Thoracic aorta (tissue), 2 donors: ENCODE results near the gene FOXP2. TPM values are rescaled to one million over a fixed set of nuclear protein-coding genes. Genes with fewer than 3 reads are reported as not detected.
"Not testable (repeated sequence)": the region's sequence is repeated elsewhere in the genome, so short reads cannot be mapped to it uniquely, and the experiment has no call there.

Source experiments
- ATAC-seq: fragments of 150-250 bp; one replicate; pipeline ENCODE4 v1.8.0; 2017; ENCODE audit warnings: low read depth; ENCODE audit not compliant: insufficient number of reproducible peaks, low FRiP score
- DNase-seq: peaks from one replicate; pipeline ENCODE4 v3.0.0-alpha.2; 2020; ENCODE audit warnings: low spot score
- H3K27ac ChIP-seq, 2 donors: fragments of 200-600 bp; sonication (generic); 1 replicate in 1 of 2; 2 replicates in 1 of 2; pipeline ENCODE4 v1.5.1; 2016; ENCODE audit warnings: mild to moderate bottlenecking in 2 of 2, moderate library complexity in 2 of 2
- H3K27me3 ChIP-seq: fragments of 200-600 bp; sonication (generic); replicated peaks from 2 replicates; pipeline ENCODE4 v1.6.0; 2016; ENCODE audit warnings: mild to moderate bottlenecking; ENCODE audit not compliant: insufficient read depth
- H3K36me3 ChIP-seq: fragments of 200-600 bp; sonication (generic); one replicate; pipeline ENCODE4 v1.5.1; 2016
- H3K4me1 ChIP-seq, 2 donors: fragments of 200-600 bp; sonication (generic); 1 replicate in 1 of 2; 2 replicates in 1 of 2; pipeline versions ENCODE4 v1.5.1 to v1.6.0; 2016; ENCODE audit warnings: low read depth in 2 of 2, mild to moderate bottlenecking in 1 of 2; ENCODE audit not compliant: control insufficient read depth in 1 of 2
- H3K4me3 ChIP-seq: fragments of 200-600 bp; sonication (generic); 2 replicates; pipeline ENCODE4 v1.5.1; 2016; ENCODE audit warnings: mild to moderate bottlenecking
- H3K9me3 ChIP-seq: fragments of 200-600 bp; sonication (generic); 2 replicates; pipeline ENCODE4 v1.5.1; 2016
- CTCF ChIP-seq: fragments of 200-600 bp; sonication (generic); IDR thresholded peaks from one replicate; pipeline ENCODE4 v1.5.1; 2019; ENCODE audit warnings: antibody characterized with exemption
- total RNA-seq, 2 donors: library from RNA; depleted of rRNA; stranded (reverse); fragments of >200 nt; gene quantifications; one replicate each; pipeline versions ENCODE4 v1.1.0 to v1.2.3, GENCODE V29; 2016

Gene FOXP2
- total RNA-seq, 2 donors from 2014 or later = 16.7 to 17.6 TPM

- no peaks in the 10 kb centered on the region for H3K27me3 ChIP-seq
- no peaks in the 10 kb centered on the region for H3K9me3 ChIP-seq
- DNase-seq = no peak
- H3K4me3 ChIP-seq = no peak overlapping the region
- ATAC-seq = no peak
- H3K4me1 ChIP-seq = no peaks in the 10 kb centered on the region
- H3K36me3 ChIP-seq = no peaks in the 10 kb centered on the region
- no peak for TF ChIP-seq CTCF
- H3K27ac ChIP-seq = no peak overlapping the region
These were observed 140.3 kb downstream of the FOXP2 start for GRCh38 chr7:114554781-114555537.

DNA sequence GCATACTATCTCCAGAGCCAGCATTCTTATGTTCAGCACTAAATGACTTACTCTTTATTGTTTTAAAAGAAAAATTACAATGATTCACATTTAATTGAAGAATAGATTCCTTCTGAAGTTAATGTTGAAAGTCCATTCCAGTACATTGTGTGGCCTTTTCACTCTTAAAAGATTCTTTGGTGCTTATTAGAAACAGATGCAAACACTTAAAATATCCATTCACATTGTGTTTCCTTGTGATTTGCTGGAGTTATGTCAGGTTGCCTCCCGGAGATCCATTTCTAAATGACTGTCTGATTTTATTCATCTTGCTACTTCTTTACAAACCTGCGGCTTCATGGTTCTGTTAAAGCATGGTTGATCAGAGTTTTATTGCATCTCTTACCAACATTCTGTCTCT, 152.8 kb downstream of the FOXP2 start:
- no peak for TF ChIP-seq CTCF
- Histone ChIP-seq H3K27me3 (no peaks in the 10 kb centered on the region), H3K36me3 (no peaks in the 10 kb centered on the region), H3K4me1 (no peaks in the 10 kb centered on the region), H3K9me3 (no peaks in the 10 kb centered on the region), H3K4me3 (no peak overlapping the region), H3K27ac (no peak overlapping the region)
- DNase-seq = no peak
- no peak for ATAC-seq

GRCh38 chr7:114569220-114569619, 154.6 kb downstream of the FOXP2 start:
- no peaks in the 10 kb centered on the region for H3K36me3 ChIP-seq
- DNase-seq (no peak), ATAC-seq (no peak)
- no peaks in the 10 kb centered on the region for H3K27me3 ChIP-seq
- H3K4me3 ChIP-seq = no peak overlapping the region
- H3K4me1 ChIP-seq = no peaks in the 10 kb centered on the region
- TF ChIP-seq CTCF = no peak
- H3K27ac ChIP-seq = no peak overlapping the region
- H3K9me3 ChIP-seq = no peaks in the 10 kb centered on the region

GRCh38 chr7:114574384-114574783, 159.8 kb downstream of the FOXP2 start:
- no peak overlapping the region for H3K4me3 ChIP-seq
- no peak overlapping the region for H3K27ac ChIP-seq
- TF ChIP-seq CTCF = no peak
- no peaks in the 10 kb centered on the region for H3K27me3 ChIP-seq
- no peaks in the 10 kb centered on the region for H3K36me3 ChIP-seq
- no peak for ATAC-seq
- no peaks in the 10 kb centered on the region for H3K4me1 ChIP-seq
- H3K9me3 ChIP-seq = no peaks in the 10 kb centered on the region
- no peak for DNase-seq

DNA sequence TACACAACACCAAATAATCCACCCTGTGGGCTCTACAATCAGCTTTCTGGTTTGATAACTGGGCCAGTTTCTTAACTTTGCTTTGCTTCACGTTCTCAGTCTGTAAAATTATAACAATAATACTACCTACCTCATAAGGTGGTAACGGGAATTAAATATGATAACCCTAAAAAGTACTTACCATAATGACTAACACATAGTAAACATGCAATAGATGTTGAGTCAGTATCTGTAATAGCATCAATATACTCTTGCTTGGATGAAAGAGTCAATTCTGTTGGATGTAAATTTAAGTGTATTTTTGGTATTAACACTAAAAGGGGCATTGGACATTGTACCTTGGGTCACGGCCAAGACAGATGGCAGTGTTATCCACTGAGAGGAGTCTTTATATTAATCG, 160.5 kb downstream of the FOXP2 start:
- no peaks in the 10 kb centered on the region for H3K27me3 ChIP-seq
- ATAC-seq (no peak), DNase-seq (no peak)
- H3K27ac ChIP-seq = no peak overlapping the region
- TF ChIP-seq CTCF = no peak
- H3K9me3 ChIP-seq = no peaks in the 10 kb centered on the region
- H3K4me3 ChIP-seq = no peak overlapping the region
- H3K4me1 ChIP-seq = no peaks in the 10 kb centered on the region
- no peaks in the 10 kb centered on the region for H3K36me3 ChIP-seq

- H3K36me3 ChIP-seq, ATAC-seq, H3K27me3 ChIP-seq, H3K27ac ChIP-seq, H3K9me3 ChIP-seq, H3K4me1 ChIP-seq, DNase-seq, H3K4me3 ChIP-seq: not testable (repeated sequence)
These were observed 166.3 kb downstream of the FOXP2 start for GRCh38 chr7:114580963-114581362.
